NB4 (cell line): ENCODE data around the gene LRP1B.

ENCODE experiments used
- DNase-seq: peaks from one replicate; pipeline ENCODE4 v3.0.0; 2010; ENCODE audit warnings: low read depth
- H3K4me3 ChIP-seq: one replicate; pipeline ENCODE4 v1.5.1; 2011; ENCODE audit warnings: mild to moderate bottlenecking, low read depth, low read length, moderate library complexity
- CTCF ChIP-seq: IDR thresholded peaks from one replicate; pipeline ENCODE4 v1.5.1; 2012; ENCODE audit warnings: low read depth, low read length
- MAX ChIP-seq: IDR thresholded peaks from 2 replicates; pipeline ENCODE4 v1.6.1; 2011; ENCODE audit warnings: low read depth, low read length
- MYC ChIP-seq: IDR thresholded peaks from 2 replicates; pipeline ENCODE4 v1.6.1; 2011; ENCODE audit warnings: low read depth, low read length
- POLR2A ChIP-seq: IDR thresholded peaks from 2 replicates; pipeline ENCODE4 v1.6.1; 2011; ENCODE audit warnings: mild to moderate bottlenecking; ENCODE audit not compliant: insufficient read length; ENCODE audit errors: extremely low read depth

LRP1B gene

GRCh38 chr2:140528982-140529381 lies 1601.8 kb downstream of the LRP1B start:
- TF ChIP-seq MYC (no peak), CTCF (no peak), POLR2A (no peak), MAX (no peak)
- no peak overlapping the region for H3K4me3 ChIP-seq
- no peak for DNase-seq

GRCh38 chr2:140526575-140526974 lies 1604.2 kb downstream of the LRP1B start:
- no peak for TF ChIP-seq CTCF
- TF ChIP-seq MYC, result no peak
- TF ChIP-seq MAX, result no peak
- no peak for TF ChIP-seq POLR2A
- no peak overlapping the region for H3K4me3 ChIP-seq
- no peak for DNase-seq

GRCh38 chr2:140512106-140512505 lies 1618.7 kb downstream of the LRP1B start:
- TF ChIP-seq MAX (no peak), MYC (no peak), POLR2A (no peak), CTCF (no peak)
- DNase-seq, result no peak
- H3K4me3 ChIP-seq, result no peak overlapping the region

DNA sequence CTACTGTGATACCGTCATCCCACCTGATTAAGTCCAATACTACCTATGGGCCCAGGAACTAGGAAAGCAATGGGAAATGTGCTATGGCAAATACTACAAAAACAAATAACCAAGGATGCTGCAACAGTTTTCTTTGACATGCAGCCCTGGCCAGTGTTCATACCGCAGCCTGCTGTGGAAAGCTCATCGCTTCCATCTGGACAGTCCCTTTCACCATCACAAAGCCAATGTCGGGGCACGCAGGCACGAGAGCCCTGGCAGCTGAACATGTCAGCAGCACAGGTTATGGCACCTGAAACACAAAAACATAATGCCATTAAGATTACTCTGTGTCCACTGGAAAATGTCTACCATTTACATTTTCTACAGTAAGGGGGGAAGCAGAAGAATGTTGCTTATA lies 1621.1 kb downstream of the LRP1B start:
- DNase-seq, result no peak
- TF ChIP-seq POLR2A, result no peak
- TF ChIP-seq MAX, result no peak
- no peak for TF ChIP-seq CTCF
- no peak for TF ChIP-seq MYC
- no peak overlapping the region for H3K4me3 ChIP-seq

DNA sequence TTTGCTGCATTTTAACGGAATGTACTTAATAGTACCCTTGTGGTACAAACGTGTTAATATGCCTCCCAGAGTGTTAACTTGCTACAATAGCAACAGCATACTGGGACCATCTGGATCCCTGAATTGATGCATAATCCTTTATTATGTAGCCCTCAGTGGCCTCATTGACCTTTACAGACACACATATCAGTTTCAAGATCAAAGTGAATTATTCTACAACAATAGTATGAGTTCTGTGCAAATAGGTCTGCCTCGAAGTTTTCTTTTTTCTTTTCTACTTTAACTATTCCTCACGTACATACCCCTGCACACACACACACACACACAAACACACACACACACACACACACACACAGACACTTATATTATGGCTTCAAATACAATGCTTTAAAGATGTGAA lies 1622.1 kb downstream of the LRP1B start:
- TF ChIP-seq POLR2A (no peak), CTCF (no peak), MAX (no peak), MYC (no peak)
- no peak overlapping the region for H3K4me3 ChIP-seq
- DNase-seq, result no peak

DNA sequence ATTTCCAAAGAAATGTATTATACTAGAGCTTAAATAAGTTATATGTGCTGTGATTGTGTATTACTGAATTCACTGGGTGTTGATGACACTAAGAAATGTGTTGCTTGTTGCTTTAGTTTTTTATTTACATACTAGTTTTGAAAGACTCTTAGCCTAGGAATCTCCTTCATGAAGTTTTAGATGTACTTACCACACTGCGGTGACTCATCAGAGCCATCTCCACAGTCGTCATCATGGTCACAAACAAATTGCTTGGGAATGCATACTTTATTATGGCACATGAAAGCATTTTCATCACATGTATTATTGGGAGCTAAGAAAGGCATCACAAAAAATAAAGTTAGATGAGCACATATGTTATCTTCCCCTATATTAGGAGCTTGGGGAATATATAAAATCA lies 1624.2 kb downstream of the LRP1B start:
- TF ChIP-seq CTCF, result no peak
- no peak for TF ChIP-seq POLR2A
- H3K4me3 ChIP-seq, result no peak overlapping the region
- peak; percentile 4 for DNase-seq
